ENCODE data around the gene ERICH2.
"Not testable (repeated sequence)": the region's sequence is repeated elsewhere in the genome, so short reads cannot be mapped to it uniquely, and the experiment has no call there.

The ERICH2 gene

DNA sequence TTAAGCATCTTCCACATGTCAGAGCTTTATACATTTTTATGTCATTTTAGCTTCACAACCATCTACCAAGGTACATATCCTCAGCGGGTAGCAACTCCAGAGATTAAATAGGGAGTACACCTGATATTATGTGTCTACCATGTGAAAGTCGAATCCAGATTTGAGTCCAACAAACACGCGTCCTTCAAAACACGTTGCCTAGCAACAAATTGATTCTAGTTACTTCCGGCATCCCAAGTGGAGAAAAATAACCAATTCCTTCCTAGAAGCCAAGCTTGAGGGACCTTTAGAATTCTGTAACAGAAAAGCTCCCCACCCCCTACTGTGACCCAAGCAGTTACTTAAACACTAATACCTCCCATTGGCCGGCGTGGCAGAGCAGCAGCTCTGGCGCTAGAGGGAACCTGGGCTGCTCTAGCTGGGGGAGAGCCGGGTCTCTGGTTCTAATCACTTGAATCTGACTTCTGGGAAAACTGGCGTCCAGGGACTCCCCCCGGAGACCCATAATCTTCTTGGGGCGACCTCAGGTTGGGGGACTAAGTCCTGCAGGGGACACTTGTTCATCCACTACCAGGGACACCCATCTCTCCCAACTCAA, at the start of gene ERICH2:
Gene ERICH2, plus strand, starts transcription at position 371 of the 598 bp plus-strand sequence. CDS start 304 bp downstream, outside the sequence.
- peak; percentile 32 for DNase-seq (ENCODE audit: low spot score)

- DNase-seq (ENCODE audit: low spot score): no peak
Measured at GRCh38 chr2:170721678-170722077, 48.5 kb upstream of the ERICH2 start.

DNA sequence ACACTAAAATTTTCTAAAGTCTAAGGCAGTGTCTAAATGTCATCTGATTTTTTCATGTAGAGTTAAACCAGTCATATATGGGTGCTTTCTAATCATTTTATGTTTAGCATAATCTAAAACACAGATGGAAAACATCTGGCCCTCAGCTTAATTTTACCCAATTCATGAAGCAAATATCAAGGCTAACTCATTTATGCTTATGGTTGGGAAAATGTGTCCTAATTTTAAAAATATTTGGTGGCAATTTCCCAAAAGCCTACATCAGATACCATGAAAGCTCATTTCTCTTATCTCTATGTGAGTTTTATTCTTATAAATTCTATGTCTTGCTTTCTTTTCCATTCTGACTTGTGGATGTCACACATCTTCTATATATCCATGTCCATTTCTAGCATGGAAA, 47.9 kb upstream of the ERICH2 start:
- DNase-seq (ENCODE audit: low spot score): no peak

DNA sequence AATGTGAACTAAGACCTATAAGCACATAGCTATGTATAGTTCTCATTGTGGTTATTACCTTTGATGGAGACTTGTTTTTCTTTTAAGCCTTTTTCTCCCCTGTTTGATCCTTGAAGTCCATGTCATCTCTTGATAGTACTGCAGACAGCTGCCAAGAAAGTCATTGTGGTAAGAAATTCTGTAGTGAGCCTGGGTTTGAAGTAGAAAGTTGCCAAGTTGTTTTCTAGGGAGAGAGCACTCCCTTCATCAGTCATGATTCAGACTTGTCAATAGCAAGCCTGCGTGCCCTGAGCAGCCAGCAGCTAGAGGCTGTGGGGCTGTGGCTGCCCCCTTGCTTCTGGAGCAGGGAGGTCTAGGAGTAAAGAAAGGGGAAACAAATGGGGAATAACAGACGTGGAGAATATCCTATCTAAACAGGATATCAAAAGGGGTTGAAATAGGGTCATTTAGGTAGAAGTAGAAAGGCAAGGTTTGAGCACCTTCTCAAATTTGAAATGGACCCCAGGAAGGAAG, 46.7 kb upstream of the ERICH2 start:
- no peak for DNase-seq (ENCODE audit: low spot score)

- DNase-seq (ENCODE audit: low spot score): no peak
Measured at GRCh38 chr2:170733798-170734600, 36.2 kb upstream of the ERICH2 start.

DNA sequence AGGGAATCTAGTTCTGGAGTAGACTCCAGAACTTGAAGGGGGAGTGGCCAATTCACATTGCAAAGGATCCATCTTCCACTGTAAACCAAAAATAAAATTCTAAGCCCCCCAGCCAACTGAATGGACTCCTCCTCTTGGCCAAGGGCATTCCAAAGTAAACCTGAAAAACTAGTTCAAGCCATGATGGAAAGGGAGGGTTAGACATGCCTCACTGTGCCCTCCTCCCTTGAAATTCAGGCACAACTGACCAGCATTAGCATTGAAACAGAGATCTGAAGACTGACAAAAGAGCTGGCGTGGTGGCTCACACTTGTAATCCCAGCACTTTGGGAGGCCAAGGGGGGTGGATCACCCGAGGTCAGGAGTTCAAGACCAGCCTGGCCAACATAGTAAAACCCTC, 35.6 kb upstream of the ERICH2 start:
- DNase-seq (ENCODE audit: low spot score): not testable (repeated sequence)

DNA sequence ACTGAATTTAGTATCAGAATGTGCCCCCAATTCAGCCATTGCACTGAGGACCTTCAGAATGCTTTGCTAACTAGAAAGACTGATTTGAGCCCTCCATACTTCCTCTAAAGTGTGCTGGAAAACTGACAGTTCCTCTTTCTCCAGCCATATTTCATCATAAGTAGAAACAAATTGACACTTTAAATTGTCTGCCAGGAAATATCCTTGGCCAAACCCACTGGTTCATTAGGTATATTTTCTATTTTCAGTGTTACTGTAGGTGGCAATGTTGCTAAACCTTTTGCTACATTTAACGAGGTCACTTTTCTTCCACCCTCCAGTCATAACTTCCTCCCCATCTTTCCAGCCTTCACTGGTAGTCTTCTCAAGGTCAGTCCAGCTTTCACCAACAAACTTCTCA, 33.5 kb upstream of the ERICH2 start:
- no peak for DNase-seq (ENCODE audit: low spot score)

DNA sequence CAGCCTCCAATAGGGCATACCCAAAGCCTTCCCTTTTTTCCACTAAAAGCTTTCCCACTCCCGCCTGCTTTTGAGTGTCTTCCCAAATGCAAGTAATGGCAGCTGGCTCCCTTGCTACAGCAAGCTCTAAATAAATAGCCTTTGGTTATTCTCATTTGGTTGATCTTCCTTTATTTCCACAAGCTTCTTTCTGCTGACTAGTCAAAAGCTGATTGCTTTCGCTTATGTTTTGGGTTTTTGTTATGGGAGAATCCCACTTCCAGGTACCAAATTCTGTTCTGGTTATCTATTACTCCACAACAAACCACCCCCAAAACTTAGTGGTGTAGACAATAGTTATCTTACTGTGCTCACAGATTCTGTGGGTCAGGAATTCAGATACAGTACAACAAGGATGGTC, 32.8 kb upstream of the ERICH2 start:
- DNase-seq (ENCODE audit: low spot score): no peak

GRCh38 chr2:170737821-170738220, 32.4 kb upstream of the ERICH2 start:
- no peak for DNase-seq (ENCODE audit: low spot score)

- DNase-seq (ENCODE audit: low spot score): no peak
Measured at GRCh38 chr2:170739048-170739447, 31.1 kb upstream of the ERICH2 start.

DNA sequence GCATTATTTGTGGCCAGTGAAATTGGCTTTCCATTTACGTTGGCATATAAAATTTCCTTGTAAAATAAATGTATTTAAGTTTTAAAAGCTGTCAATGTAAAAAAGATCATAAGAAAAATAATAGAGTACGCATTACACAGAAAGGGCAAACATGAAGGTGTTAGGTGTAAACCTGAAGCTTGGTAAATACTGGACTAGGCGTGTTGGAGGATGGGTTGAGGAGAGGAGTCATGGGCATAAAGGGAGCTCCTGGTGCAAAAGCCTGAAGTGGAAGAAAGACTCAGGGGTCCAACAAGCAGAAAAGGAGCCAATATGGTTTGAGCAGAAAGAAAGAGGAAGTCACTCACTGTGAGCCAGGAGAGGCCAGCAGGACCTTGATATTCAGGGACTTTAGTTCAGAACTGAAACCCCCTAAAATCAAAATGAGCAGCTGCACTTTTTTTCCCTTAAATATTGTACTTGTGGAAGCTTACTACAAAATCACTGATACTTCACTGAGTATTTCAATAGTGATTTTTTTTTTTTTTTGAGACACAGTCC, 30.6 kb upstream of the ERICH2 start:
- DNase-seq (ENCODE audit: low spot score): no peak

DNA sequence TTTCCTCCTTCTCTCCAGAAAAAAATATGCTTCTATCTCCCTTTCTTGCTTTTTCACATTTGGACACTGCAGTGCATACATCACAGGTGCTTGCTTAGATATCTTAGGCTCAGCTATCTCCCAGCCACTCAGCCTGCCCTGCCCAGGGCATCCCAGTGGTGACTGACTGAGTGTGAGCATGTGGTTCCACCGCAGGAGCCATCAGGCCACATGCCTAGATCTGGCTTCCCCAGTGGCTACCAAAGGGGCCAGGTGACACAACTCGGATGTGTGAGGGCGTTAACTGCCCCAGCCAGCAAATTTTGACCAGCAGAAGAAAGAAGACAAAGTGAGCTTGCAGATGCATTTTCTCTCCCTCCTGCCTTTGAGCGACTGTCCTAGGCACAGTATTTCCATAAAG, 29.5 kb upstream of the ERICH2 start:
- DNase-seq (ENCODE audit: low spot score): no peak

- no peak for DNase-seq (ENCODE audit: low spot score)
Measured at GRCh38 chr2:170742000-170742399, 28.2 kb upstream of the ERICH2 start.

- no peak for DNase-seq (ENCODE audit: low spot score)
Measured at GRCh38 chr2:170742896-170743529, 27.2 kb upstream of the ERICH2 start.

- DNase-seq (ENCODE audit: low spot score): no peak
Measured at GRCh38 chr2:170743530-170744239, 26.5 kb upstream of the ERICH2 start.

DNA sequence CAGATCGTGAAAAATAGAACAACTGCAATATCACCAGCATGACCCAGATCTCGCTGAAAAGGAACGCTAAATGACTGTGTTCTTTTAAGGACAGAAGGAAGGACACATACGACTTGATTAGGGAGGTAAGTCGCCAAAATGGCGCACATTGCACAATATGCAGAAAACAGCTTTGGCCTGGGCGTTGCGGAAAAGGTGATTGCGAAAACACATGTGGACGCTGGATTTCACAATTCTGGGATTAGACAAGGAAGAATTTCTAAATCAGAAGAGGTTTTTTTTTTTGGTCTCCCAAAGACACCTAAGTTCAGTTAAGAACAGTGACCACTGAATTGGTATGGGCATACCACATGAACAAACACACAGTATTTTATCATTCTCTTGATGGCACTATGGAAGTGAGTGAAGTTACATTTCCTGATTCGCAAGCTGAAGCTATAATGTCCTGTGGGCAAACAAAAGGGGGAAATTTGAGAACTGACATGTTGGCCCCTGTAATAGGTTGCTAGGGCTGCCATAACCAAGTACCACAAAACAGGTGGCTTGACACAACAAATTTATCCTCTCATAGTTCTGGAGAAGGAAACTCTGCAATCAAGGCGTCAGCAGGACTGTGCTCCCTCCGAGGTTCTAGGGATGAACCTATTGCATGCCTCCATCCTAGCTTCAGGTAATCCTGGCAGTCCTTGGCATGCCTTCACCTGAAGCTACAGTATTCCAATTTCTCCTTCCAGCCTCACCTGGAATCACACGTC, 25.8 kb upstream of the ERICH2 start:
- DNase-seq (ENCODE audit: low spot score): no peak

DNA sequence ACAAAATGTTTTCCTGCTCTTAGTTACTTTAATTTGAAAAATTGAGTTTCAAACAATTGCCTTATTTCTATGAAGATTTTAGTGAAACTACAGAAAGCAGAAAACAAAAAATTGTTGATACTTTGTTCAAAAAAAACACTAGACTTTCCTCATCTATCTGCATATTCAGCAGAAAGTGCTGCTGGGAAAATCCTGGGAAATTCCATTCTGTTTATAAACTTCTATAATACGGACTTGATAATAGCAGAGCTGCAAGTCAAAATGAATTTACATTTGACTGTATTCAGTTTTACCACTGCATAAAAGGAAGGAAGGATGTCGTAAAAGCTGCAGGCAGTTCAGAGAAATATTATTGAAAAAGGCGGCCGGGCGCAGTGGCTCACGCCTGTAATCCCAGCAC, 24.9 kb upstream of the ERICH2 start:
- no peak for DNase-seq (ENCODE audit: low spot score)

- DNase-seq (ENCODE audit: low spot score): no peak
Measured at GRCh38 chr2:170747921-170748320, 22.3 kb upstream of the ERICH2 start.

GRCh38 chr2:170751555-170751954, 18.6 kb upstream of the ERICH2 start:
- not testable (repeated sequence) for DNase-seq (ENCODE audit: low spot score)

DNA sequence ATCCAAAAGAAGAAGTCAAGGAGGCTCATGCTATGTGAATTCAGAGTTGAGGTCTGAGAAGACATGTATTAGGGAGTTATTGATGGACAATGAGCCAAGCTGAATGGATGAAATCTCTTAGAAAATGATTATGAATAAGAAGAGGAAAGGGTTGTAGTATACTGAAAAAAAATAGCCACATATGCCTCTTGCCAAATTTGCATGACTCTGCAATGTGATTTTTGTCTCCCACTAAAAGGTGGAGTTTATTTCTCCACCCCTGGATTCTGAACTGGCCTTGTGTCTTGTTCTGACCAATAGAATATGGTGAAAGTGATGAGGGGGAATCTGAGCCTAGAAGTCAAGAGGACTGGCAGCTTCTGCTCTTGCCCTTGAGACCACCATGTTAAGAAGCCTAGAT, 8.6 kb upstream of the ERICH2 start:
- DNase-seq (ENCODE audit: low spot score): no peak

DNA sequence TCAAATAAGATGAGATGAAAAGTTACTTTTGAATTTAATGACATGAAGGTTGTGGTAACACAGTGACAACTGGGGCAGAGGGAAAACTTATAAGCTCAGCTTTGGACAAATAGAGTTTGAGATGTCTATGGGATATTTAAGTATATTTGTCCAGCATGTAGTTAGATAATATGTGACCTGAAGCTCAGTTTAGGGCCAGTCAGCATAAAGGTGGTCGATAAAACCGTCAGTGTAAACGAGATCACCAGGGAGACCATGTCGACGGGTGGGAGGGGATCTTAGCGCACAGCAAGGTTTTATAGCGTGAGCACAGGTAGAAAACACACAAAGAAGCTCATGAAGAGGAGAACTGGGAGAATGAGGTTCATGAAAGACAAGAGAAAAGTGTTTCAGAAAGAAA, 7.4 kb upstream of the ERICH2 start:
- no peak for DNase-seq (ENCODE audit: low spot score)
